ENCODE data around the gene ADAMTSL3.

Gene ADAMTSL3, protein sequence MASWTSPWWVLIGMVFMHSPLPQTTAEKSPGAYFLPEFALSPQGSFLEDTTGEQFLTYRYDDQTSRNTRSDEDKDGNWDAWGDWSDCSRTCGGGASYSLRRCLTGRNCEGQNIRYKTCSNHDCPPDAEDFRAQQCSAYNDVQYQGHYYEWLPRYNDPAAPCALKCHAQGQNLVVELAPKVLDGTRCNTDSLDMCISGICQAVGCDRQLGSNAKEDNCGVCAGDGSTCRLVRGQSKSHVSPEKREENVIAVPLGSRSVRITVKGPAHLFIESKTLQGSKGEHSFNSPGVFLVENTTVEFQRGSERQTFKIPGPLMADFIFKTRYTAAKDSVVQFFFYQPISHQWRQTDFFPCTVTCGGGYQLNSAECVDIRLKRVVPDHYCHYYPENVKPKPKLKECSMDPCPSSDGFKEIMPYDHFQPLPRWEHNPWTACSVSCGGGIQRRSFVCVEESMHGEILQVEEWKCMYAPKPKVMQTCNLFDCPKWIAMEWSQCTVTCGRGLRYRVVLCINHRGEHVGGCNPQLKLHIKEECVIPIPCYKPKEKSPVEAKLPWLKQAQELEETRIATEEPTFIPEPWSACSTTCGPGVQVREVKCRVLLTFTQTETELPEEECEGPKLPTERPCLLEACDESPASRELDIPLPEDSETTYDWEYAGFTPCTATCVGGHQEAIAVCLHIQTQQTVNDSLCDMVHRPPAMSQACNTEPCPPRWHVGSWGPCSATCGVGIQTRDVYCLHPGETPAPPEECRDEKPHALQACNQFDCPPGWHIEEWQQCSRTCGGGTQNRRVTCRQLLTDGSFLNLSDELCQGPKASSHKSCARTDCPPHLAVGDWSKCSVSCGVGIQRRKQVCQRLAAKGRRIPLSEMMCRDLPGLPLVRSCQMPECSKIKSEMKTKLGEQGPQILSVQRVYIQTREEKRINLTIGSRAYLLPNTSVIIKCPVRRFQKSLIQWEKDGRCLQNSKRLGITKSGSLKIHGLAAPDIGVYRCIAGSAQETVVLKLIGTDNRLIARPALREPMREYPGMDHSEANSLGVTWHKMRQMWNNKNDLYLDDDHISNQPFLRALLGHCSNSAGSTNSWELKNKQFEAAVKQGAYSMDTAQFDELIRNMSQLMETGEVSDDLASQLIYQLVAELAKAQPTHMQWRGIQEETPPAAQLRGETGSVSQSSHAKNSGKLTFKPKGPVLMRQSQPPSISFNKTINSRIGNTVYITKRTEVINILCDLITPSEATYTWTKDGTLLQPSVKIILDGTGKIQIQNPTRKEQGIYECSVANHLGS (N-terminal part only)

DNA sequence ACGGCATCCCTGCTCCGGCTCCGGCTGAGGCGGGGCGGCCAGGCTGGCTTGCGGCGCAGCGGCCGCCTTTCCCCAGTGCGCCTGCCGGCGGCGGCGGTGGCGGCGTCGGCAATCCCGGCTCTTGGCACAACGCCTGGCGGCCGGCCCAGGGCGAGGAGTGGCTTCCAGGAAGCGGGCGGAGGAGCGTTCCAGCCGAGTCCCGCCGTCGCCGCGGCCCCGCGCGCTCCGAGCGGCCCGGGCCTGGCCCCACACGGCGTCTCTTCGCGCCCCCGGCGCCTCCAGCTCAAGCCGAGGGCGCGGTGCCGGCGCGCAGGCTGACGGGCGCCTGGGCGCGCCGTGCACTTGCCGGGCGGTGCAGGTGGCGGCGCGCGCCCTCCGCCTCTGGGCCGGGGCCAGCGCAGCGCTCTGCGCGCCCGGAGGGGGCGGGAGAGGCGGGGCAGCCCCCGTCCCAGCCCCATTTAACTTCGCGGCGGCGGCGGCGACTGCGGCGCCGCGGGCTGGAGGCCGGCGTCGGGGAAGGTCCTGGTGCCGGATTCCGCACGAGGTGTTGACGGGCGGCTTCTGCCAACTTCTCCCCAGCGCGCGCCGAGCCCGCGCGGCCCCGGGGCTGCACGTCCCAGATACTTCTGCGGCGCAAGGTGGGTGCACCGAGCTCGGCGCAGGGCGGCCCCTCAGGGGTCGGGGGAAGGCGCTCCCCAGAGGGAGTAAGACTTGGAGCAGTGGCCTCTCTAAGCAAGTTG is at the start of gene ADAMTSL3:
Gene ADAMTSL3, plus strand, starts transcription at position 485 of the 740 bp plus-strand sequence. CDS start 1,639 bp downstream, outside the sequence.
- DNase-seq (ENCODE audit: low read depth): peak; percentile 4
- peak within 1 kb of the TSS; percentile 11 for H3K4me3 ChIP-seq (ENCODE audit: low read depth, low read length)

DNA sequence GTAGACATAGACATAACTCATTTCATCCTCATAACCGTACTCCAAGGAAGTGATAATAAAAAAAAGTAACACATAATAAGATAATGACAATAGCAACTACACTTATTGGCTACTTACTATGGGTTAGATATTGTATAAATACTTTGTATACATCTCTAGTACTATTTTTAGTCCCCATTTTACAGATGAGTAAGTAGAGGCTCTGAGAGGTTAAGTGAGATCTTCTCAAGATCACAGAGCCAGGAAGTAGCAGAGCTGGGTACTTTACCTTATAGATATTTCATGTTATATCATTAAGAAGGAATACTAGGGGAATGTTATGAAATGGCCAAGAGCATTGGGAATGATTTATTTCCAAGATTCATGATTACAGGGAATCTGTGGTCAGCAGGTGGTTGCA is 49.4 kb upstream of the ADAMTSL3 start:
- H3K4me3 ChIP-seq (ENCODE audit: low read depth, low read length): no peak overlapping the region
- no peak for DNase-seq (ENCODE audit: low read depth)

DNA sequence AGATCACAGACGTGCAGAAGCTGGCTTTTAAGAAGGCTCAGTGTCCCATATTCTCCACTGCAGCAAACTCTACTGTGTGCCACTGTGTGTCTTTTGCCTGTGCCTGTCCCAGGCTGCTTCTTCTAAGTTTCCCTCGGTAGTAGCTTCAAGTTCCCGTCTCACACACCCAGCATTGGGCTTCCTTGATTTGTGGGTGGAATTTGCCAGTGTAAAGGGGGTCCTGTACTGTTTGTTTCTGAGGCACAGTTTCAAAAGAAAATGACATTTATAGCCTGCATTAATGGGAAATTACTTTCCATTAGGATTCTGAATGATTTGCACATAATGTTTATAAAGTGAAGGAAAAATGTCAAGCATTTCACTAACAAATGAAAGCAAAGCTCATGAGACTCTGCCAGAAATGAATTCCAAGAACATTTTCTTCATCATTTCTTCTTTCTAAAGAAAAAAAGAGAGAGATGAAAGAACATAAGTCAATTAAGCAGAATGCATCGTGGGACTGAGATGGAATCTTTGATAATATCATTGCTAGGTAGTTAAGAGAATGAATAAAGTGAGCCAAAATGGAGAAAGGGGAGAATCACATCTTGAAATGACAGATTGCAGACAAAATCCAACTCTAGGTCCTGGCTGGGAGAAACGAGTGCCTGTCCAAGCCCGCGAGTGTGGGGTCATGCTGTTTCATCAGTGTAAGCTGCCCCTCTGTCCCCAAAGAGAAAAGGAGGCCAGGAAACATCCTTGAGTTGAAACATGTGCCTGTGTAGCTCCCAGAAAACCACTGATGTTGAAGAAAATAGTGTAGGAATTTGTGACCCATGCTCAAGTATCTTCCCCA is 48.6 kb upstream of the ADAMTSL3 start:
- no peak for DNase-seq (ENCODE audit: low read depth)
- H3K4me3 ChIP-seq (ENCODE audit: low read depth, low read length): no peak overlapping the region

DNA sequence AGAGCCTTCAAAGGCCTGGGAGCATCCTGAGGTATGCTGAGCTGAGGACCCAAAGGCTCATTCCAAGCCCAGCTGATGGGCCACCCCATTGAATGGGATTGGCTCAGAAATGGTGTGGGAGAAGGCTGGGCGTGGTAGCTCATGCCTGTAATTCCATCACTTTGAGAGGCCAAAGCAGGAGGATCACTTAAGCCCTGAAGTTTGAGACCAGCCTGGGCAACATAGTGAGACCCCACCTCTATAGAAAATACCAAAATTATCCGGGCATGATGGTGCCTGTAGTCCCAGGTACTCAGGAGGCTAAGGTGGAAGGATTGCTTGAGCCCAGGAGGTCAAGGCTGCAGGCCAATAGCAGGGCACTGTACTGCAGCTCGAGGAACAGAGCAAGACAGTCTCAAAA is 43.8 kb upstream of the ADAMTSL3 start:
- no peak overlapping the region for H3K4me3 ChIP-seq (ENCODE audit: low read depth, low read length)

DNA sequence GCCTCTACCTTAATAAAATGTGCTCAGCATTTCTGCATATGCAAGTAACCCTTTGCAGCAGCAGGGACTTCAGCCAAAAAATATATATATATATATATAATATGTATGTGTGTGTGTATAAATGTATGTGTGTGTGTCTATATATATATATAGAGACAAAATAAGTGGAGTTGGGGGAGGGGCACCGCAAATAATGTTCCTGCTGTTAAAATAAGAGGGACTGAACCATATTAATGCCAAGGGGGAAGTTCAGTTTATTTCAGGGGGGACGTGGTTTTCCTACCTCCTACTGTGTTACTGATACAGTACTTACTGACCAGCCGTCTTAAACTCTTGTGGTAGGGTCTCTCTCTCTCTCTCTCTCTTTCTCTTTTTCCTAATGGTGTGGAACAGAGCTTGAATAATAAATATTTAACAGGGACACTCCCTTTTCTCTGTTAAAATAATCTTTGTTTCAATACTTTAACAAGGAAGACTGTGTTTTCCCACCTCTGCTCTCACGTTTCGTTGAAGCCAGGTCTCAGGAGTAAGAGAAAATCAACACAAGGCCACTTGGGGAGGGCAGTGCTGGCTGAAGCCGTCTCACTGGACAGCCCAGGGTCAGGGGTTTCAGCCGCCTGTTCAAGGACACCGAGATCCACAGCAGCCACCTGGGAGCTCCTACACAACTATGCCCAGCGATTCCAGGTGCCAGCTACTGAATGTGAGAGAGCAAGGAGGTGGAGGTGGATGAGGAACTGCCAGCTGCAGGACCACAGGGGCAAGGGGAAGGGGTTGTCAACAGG is 42.8 kb upstream of the ADAMTSL3 start:
- no peak overlapping the region for H3K4me3 ChIP-seq (ENCODE audit: low read depth, low read length)
- DNase-seq (ENCODE audit: low read depth): no peak

More for the DNA sequence above, 43.8 kb upstream of the ADAMTSL3 start:
- no peak for DNase-seq (ENCODE audit: low read depth)

DNA sequence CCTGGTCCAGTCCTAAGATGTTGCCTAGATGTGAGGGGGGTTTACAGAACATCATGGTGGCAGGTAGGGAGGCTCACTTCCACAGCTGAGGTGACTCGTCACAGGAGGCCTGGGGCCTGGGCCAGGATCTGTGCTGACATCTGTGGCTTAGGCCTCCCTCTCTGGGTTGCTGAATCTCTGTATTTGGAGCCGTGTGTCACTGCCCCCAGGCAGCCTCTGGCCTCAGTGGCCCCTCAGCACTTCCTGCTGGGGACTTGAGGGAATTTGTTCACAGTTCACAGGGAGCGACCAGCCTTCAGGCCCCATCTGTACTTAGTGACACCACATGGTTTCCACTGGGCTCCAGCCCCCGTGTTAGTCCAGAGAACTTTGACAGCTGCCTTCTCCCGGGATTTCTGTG is 41.7 kb upstream of the ADAMTSL3 start:
- DNase-seq (ENCODE audit: low read depth): no peak
- no peak overlapping the region for H3K4me3 ChIP-seq (ENCODE audit: low read depth, low read length)

DNA sequence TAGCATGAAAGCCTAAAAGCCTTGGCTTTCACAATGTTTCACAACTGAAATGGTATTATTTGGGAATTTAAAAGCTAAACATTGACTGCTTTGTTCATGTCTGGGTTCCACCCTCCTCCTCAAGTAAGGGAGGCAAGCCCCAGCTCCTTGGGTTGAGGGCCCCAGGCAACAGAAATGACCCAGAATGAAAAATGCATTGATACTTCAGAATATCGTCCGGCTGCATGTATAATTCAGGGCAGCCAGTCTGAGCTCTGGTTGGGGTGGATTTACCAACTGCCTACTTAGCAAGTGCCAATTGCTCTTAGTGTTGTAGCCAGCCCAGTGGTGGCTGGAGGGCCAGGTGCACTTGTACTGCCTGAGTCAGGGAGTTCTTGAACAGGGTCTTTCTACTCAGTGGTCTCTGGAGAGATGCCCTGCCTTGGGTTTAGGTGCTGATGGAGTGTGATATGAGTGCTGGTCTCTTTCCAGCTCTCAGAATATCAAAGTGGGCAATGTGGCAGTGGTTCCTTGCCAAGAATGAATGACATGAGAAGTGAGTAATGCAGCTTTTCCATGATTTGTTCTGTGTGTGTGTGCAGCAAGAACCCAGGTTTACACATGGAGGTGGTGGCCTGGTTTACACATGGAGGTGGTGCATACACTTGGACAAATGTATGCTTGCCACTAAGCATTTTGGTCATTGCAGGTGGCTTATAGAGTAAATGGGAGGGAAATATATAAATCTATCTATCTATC is 40.9 kb upstream of the ADAMTSL3 start:
- DNase-seq (ENCODE audit: low read depth): no peak
- no peak overlapping the region for H3K4me3 ChIP-seq (ENCODE audit: low read depth, low read length)

DNA sequence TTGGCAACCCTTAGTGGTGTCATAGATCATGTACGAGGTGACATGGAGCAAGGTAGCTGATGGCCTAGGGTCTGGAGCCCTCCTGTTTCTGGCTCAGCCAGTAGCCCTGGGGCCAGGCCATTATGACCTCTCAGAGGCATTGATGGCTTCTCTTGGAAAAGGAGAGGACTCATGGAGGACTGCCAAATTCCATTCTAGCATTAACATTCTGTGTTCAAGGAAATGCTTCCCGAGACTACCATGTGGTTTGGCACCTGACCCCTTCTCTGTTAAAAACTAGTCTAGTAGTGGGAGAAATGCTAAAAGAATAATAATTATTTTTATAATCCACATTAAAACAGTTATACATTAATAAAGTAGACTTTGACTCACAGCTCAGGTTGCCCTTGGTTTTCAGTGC is 40.2 kb upstream of the ADAMTSL3 start:
- no peak overlapping the region for H3K4me3 ChIP-seq (ENCODE audit: low read depth, low read length)
- no peak for DNase-seq (ENCODE audit: low read depth)

DNA sequence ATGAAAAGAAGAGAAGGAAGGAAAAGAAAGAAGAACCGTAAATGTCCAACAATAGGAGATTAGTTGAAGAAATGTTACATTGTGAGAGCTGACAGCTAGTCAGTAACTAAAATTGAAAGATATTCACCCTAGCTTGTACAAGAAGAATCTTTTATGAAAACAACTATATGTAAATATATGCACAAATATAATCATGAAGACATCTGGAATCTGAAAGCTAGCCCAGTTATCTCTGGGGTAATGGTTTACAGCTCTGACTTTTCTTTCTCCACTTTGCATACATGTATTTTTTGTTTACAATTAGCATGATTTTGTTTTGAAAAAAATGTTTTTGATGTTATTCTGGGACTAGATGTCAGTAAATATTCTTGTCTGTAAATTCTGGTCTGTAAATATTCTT is 37.1 kb upstream of the ADAMTSL3 start:
- no peak overlapping the region for H3K4me3 ChIP-seq (ENCODE audit: low read depth, low read length)
- no peak for DNase-seq (ENCODE audit: low read depth)

DNA sequence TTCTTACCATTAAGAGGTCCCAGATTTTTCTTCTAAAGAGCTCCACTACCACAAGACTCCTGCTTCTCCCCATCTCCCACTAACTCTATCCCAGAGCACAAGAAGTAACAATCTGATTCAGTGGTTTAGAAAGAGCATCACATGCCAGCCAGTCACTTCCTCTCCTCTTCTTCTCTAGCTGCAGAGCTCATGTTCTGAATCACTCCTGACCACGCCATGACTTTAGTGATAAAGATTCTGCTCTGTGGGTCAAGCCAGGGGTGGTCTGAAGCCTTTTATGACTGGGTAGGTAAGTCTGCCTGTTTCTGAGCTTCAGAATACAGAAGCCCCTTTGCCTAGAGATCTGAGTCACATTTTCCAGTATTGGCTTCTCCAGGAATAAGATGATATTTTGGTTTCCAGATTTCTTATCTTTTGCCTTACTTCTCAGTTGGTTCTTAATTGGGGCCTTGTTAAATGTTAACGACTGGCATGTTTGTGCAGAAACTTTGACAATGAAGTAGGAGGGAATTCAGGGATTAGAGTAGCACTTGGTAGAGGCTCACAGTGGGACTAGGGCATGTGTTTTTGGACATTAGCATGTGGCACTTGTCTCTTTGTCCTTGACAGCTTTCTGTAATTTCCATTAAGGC is 27.6 kb upstream of the ADAMTSL3 start:
- no peak for DNase-seq (ENCODE audit: low read depth)
- no peak overlapping the region for H3K4me3 ChIP-seq (ENCODE audit: low read depth, low read length)

DNA sequence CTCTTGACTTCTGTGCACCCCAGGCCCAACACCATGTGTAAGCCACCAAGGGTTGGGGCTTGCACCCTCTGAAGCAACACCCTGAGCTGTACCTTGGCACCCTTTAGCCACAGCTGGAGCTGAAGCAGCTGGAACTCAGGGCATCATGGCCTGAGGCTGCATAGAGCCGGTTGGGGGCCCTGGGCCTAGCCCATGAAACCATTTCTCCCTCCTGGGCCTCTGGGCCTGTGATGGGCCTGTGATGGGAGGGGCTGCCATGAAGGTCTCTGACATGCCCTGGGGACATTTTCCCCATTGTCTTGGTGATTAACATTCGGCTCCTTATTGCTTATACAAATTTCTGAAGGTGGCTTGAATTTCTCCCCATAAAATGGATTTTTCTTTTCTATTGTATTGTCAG is 22.4 kb upstream of the ADAMTSL3 start:
- DNase-seq (ENCODE audit: low read depth): no peak
- H3K4me3 ChIP-seq (ENCODE audit: low read depth, low read length): no peak overlapping the region

DNA sequence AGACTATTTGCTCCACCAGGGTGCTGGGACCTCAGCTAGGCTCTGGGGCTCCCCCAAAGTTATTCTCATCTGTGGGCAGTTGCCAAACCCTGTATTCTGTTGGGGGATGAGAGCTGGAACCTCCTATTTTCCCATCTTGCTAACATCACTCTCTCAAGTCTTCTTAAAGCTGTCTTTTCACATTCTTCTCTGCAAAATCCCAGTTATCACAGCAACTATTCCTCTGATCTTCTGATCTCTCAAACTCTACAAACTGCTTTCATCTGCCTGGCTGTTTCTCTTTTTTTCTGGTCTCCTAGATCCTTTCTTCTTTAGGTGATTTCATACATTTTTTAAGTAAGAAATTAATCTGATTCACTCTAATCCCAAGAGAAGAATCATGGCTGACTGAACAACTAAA is 10.7 kb upstream of the ADAMTSL3 start:
- DNase-seq (ENCODE audit: low read depth): no peak
- no peak overlapping the region for H3K4me3 ChIP-seq (ENCODE audit: low read depth, low read length)

DNA sequence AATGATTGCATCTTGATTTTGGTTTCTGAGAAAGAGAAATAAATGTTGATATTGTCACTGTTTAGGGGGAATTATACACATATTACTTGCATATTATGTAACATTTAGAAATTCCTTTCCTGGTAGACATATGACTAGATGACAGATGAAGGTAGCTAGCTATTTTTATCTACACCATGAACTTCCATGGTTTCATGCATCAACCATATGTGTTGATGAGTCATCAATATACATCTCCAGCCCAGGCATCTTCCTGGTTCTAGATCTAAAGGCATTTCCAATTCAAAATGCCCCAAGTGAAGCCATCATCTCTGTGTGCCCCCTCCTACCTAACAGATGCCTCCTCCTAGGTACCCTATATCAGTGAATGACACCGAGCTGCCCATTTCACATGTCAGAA is 9.5 kb upstream of the ADAMTSL3 start:
- no peak overlapping the region for H3K4me3 ChIP-seq (ENCODE audit: low read depth, low read length)
- no peak for DNase-seq (ENCODE audit: low read depth)

DNA sequence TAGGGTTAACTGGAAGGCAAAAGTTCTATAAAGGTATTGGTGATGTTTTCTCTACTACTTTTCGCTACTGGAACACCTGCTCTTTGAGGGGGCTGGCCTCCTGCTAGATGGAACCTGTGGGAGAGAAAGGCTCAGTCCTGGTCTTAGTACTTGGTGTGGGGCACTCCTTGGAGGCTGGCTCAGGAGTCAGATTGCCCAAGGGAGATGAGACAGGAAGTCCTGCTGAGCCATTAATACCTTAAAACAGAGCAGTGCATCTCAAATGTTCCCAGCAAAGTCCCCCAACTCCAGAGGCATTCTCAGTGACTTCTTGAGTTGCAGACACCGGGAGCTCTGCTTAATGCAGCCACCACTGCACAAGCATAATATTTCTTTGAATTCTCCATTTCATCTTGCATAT is 3.1 kb upstream of the ADAMTSL3 start:
- DNase-seq (ENCODE audit: low read depth): no peak
- no peak overlapping the region for H3K4me3 ChIP-seq (ENCODE audit: low read depth, low read length)

DNA sequence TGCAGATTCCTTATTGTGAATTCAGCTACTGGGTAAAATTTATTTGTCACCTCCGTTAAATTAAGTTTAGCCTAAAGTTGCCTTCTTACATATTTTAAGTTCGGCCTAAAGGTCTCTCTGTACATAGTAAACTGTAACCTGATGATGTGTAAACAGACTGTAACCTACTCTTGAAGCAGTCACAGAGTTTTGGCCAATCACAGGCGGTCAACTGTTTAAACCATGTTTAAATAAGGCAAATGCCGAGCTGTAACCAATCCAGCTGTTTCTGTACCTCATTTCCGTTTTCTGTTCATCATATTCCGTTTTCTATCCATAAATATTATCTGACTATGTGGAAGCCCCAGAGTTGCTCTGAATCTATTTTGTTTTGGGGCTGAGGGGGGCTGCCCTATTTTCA is 2.4 kb upstream of the ADAMTSL3 start:
- no peak overlapping the region for H3K4me3 ChIP-seq (ENCODE audit: low read depth, low read length)
- DNase-seq (ENCODE audit: low read depth): no peak

DNA sequence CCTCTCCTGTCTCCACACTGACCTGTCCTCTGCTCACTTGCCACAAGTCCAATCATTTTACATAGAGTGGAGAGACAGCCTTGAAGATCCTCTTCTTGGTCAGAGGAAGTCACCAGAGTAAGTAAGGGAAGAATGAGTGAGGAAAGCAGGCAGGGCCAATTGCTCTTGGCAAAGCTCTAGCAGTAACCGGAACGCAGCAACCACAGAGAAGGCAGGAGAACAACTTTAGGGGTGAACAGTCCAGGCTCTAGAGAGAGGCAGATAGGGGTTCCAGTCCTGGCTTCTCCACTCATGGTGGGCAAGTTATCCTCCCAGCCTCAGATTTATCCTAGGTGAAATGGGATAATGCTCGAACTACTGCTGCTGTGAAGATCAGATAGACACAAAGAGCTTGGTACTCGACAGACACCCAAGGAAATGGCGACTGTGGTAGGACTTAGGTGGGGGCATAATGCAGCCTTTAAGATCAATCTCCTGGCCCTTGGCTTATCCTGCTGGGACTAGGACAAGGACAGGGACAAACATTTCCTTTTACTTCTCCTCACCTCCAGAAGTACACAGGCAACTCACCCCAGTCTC is 1.2 kb upstream of the ADAMTSL3 start:
- DNase-seq (ENCODE audit: low read depth): no peak
- H3K4me3 ChIP-seq (ENCODE audit: low read depth, low read length): no peak overlapping the region

Measured in skeletal muscle cell (primary cell).